CD4-positive, alpha-beta T cell treated with Interleukin-6 at 100 ng/mL for 8 hours (primary cell): ENCODE measurements around the gene KIRREL3.

Experiments
- DNase-seq: peaks from one replicate; pipeline ENCODE4 v3.0.0-alpha.2; 2020; ENCODE audit warnings: mixed read lengths, low spot score

The KIRREL3 gene

GRCh38 chr11:126870021-126870420 is 130.5 kb downstream of the KIRREL3 start:
- no peak for DNase-seq

GRCh38 chr11:126868741-126869140 is 131.8 kb downstream of the KIRREL3 start:
- DNase-seq: no peak

- no peak for DNase-seq
Measured at GRCh38 chr11:126864934-126865333, 135.6 kb downstream of the KIRREL3 start.

GRCh38 chr11:126863294-126863997 is 137.1 kb downstream of the KIRREL3 start:
- no peak for DNase-seq

GRCh38 chr11:126862664-126863243 is 137.8 kb downstream of the KIRREL3 start:
- no peak for DNase-seq

- no peak for DNase-seq
Measured at GRCh38 chr11:126861796-126862459, 138.6 kb downstream of the KIRREL3 start.

GRCh38 chr11:126857860-126858808 is 142.4 kb downstream of the KIRREL3 start:
- no peak for DNase-seq

GRCh38 chr11:126855536-126855935 is 145.0 kb downstream of the KIRREL3 start:
- no peak for DNase-seq

GRCh38 chr11:126853732-126854131 is 146.8 kb downstream of the KIRREL3 start:
- no peak for DNase-seq

- no peak for DNase-seq
Measured at GRCh38 chr11:126844789-126845188, 155.8 kb downstream of the KIRREL3 start.

- DNase-seq: no peak
Measured at GRCh38 chr11:126843096-126843495, 157.5 kb downstream of the KIRREL3 start.

- DNase-seq: no peak
Measured at GRCh38 chr11:126841999-126842398, 158.6 kb downstream of the KIRREL3 start.

- DNase-seq: no peak
Measured at GRCh38 chr11:126840975-126841374, 159.6 kb downstream of the KIRREL3 start.

GRCh38 chr11:126840201-126840886 is 160.2 kb downstream of the KIRREL3 start:
- no peak for DNase-seq

- no peak for DNase-seq
Measured at GRCh38 chr11:126839496-126839895, 161.1 kb downstream of the KIRREL3 start.

GRCh38 chr11:126838779-126839178 is 161.8 kb downstream of the KIRREL3 start:
- no peak for DNase-seq

GRCh38 chr11:126837581-126837980 is 163.0 kb downstream of the KIRREL3 start:
- no peak for DNase-seq

GRCh38 chr11:126834573-126834972 is 166.0 kb downstream of the KIRREL3 start:
- DNase-seq: no peak

GRCh38 chr11:126834149-126834548 is 166.4 kb downstream of the KIRREL3 start:
- no peak for DNase-seq

GRCh38 chr11:126833065-126833464 is 167.5 kb downstream of the KIRREL3 start:
- no peak for DNase-seq

GRCh38 chr11:126832387-126832786 is 168.2 kb downstream of the KIRREL3 start:
- DNase-seq: no peak
